ENCODE results near the gene DGKI. TPM values are rescaled to one million over a fixed set of nuclear protein-coding genes. Genes with fewer than 3 reads are reported as not detected.

Gene DGKI
- total and polyA plus RNA-seq, 2 of the 4 experiments (the other 2 are of a cell fraction), result 3.9 to 15.8 TPM

DNA sequence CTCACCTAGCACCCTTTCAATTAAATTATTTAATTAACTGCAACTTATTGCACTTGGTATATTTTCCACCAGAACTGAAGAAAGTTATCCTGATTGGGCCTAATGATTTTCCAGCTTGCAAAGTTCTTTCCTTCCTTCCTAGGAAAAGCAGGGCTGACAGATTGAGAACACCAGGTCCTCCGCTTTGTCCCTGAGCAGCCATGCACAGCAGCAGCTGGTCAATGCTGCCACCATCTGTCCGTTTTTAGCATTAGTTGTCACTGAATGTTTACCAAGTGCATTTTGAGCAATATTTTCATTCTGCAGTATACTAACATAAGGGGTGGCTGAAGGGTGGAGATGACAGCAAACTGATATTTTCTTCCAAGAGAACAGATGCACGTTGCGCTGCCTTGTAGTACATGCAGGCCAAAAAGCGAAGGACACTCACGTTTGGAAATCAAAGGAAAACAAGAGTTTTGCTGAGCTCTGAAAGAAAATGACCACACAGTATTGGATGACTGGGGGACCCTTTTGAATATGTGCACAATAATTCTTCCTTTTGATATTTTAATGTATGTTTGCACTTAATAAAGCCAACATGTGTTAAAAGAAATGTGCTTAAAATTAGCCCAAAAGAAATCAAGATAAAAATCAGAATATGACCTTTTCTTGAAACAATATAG lies 254.4 kb downstream of the DGKI start:
- peak overlapping the region; percentile 26; the same call in 2 of the 3 replicates for H2BK15ac ChIP-seq (ENCODE audit: low read depth, low read length)
- dilution Hi-C loops (cut with HindIII; ENCODE audit: low sequenced_read_pairs, unreplicated experiment), result no loop called here
- TF ChIP-seq MAFK (IDR thresholded peaks at IDR 0.05; ENCODE audit: low read depth, low read length) (no peak), CEBPB (IDR thresholded peaks at IDR 0.05; ENCODE audit: low read depth, low read length) (0 out of 2 replicates have a peak, but pooled peaks have one; percentile 16), RAD21 (IDR thresholded peaks at IDR 0.05; ENCODE audit: low read length) (peak; percentile 100), ELK1 (IDR thresholded peaks at IDR 0.05; ENCODE audit: borderline replicate concordance, low read depth, low read length) (no peak), FOS (IDR thresholded peaks at IDR 0.05; ENCODE audit: low read depth, low read length) (no peak), MAZ (IDR thresholded peaks at IDR 0.05; ENCODE audit: borderline replicate concordance, low read depth, low read length) (no peak), BHLHE40 (IDR thresholded peaks at IDR 0.05; ENCODE audit: low read depth, low read length) (no peak), RFX5 (IDR thresholded peaks at IDR 0.05; ENCODE audit: low read depth, low read length) (no peak), CTCF (conservative IDR thresholded peaks at IDR 0.05; ENCODE audit: low read depth, low read length) (peak; percentile 93), SMC3 (IDR thresholded peaks at IDR 0.05; ENCODE audit: low read depth, low read length) (peak; percentile 94), NFE2L2 (IDR thresholded peaks at IDR 0.05; ENCODE audit: low read depth, low read length) (peak; percentile 28; the same call in 1 of the 2 replicates), USF2 (IDR thresholded peaks at IDR 0.05; ENCODE audit: low read depth, low read length) (no peak), POLR2A (IDR thresholded peaks at IDR 0.05; ENCODE audit: low read depth, low read length) (peak; percentile 66)

More for the DNA sequence above, 254.4 kb downstream of the DGKI start:
- H2AK5ac ChIP-seq (ENCODE audit: low read depth, low read length), result peak overlapping the region; percentile 52
- H3K4me2 ChIP-seq (ENCODE audit: low read depth, low read length), result peak overlapping the region; percentile 60; the same call in 1 of the 2 replicates
- no peak overlapping the region for H2AK9ac ChIP-seq (replicated peaks; ENCODE audit: low read depth, low read length, poor library complexity)
- H2AFZ ChIP-seq (replicated peaks; ENCODE audit: low read length, poor library complexity), result no peak overlapping the region
- BruUV-seq (replicated peaks), result no TSS peak
- H3K27me3 ChIP-seq (ENCODE audit: control insufficient read depth, insufficient read depth, low read length), result no peaks in the 10 kb centered on the region
- H3K14ac ChIP-seq (replicated peaks; ENCODE audit: low read depth, low read length), result peak overlapping the region; percentile 82
- in situ Hi-C loops (cut with MboI; ENCODE audit: low sequenced_read_pairs), result loop anchor here (25.0 kb wide), 1 partner anchor 1180 kb away; no protein-coding TSS in a partner anchor
- DNase-seq, result peak; percentile 84
- ChIA-PET POLR2A (ENCODE audit: unreplicated experiment) (interaction anchor here (1.5 kb wide), 1 partner anchor 137 kb away, joined by 10 read pairs; no protein-coding TSS in a partner anchor), CTCF (interaction anchor here (0.6 to 3.5 kb wide), 17 partner anchors 34 to 1463 kb away, joined by 3 to 34 read pairs (median 3); no protein-coding TSS in a partner anchor)
- H2BK120ac ChIP-seq (ENCODE audit: low read depth, low read length), result peak overlapping the region; percentile 96
- peak overlapping the region; percentile 33 for H3K9ac ChIP-seq (ENCODE audit: low read depth, low read length)
- H2BK5ac ChIP-seq (ENCODE audit: low read depth, low read length, poor library complexity, severe bottlenecking), result peak overlapping the region; percentile 92
- WGBS, 2 experiments (ENCODE audit: extremely low coverage in 2 of 2, insufficient read length in 1 of 2), result 0% methylated on average over 3 of the region's 6 CpGs; no CpG with 5 or more reads in 1 of the 2 experiments
- peaks cover 0 to 16% of the 10 kb centered on the region in 2 experiments; a peak in 2 of 4 replicates for H3K79me1 ChIP-seq (ENCODE audit: low read depth in 1 of 2, low read length in 2 of 2)
- H3K9me1 ChIP-seq (ENCODE audit: insufficient read depth, low read length), result peaks cover 5% of the 10 kb centered on the region; the same call in 1 of the 2 replicates
- no peaks in the 10 kb centered on the region for H3K36me3 ChIP-seq (ENCODE audit: control insufficient read depth, insufficient read depth, low read length)
- H3K56ac ChIP-seq (ENCODE audit: extremely low read depth, insufficient read depth, low read length), result peak overlapping the region; percentile 89; the same call in 1 of the 2 replicates
- H4K8ac ChIP-seq (ENCODE audit: low read depth in 2 of 2, low read length in 2 of 2), result peak overlapping the region; percentile 77 to 92
- peak overlapping the region; percentile 96 for H3K18ac ChIP-seq (ENCODE audit: low read depth, low read length)
- H4K91ac ChIP-seq (ENCODE audit: insufficient read depth, low read depth, low read length), result peak overlapping the region; percentile 95
- H4K20me1 ChIP-seq (ENCODE audit: insufficient read depth, low read length), result no peaks in the 10 kb centered on the region
- intact Hi-C loops (cut with micrococcal nuclease), result loop anchor here (1.0 to 10.0 kb wide), 12 partner anchors 138 to 1475 kb away; partner anchors contain the start of genes CHRM2 and PTN
- peak overlapping the region; percentile 95 for H3K4ac ChIP-seq (ENCODE audit: low read depth, low read length)
- H3K4me1 ChIP-seq (ENCODE audit: control insufficient read depth, insufficient read depth, low read length), result peaks cover 17% of the 10 kb centered on the region
- H3K4me3 ChIP-seq (ENCODE audit: insufficient read depth, low read depth, low read length), result no peak overlapping the region
- H3K9me3 ChIP-seq (ENCODE audit: control insufficient read depth, insufficient read depth, low read length), result no peaks in the 10 kb centered on the region
- peak overlapping the region; percentile 86; the same call in 1 of the 2 replicates for H4K5ac ChIP-seq (ENCODE audit: low read depth, low read length)
- peak overlapping the region; percentile 96 for H2BK20ac ChIP-seq (ENCODE audit: low read depth, low read length)
- peak; percentile 88 for ATAC-seq (ENCODE audit: low read depth)
- H3K27ac ChIP-seq (ENCODE audit: insufficient read depth, low read length), result peak overlapping the region; percentile 91
- peak overlapping the region; percentile 74; the same call in 1 of the 2 replicates for H3K23ac ChIP-seq (ENCODE audit: low read depth, low read length)
